A549 (cell line): ENCODE data around the gene ADCY10. TPM values are rescaled to one million over a fixed set of nuclear protein-coding genes. Genes with fewer than 3 reads are reported as not detected.

ENCODE experiments used
- ATAC-seq, 2 experiments: fragments of 200-7000 bp in 1 of 2; fragments of >200 bp in 1 of 2; cut with Nextera tagmentation in 1 of 2; cut with Tn5 transposase in 1 of 2; 3 replicates each; pipeline versions ENCODE4 v1.8.0 to v1.9.1; 2018 to 2020; ENCODE audit warnings: mild to moderate bottlenecking in 1 of 2, moderate library complexity in 1 of 2
- CTCF ChIA-PET: fragments of 300-600 bp; sonication (Branson Sonifier 250); formaldehyde crosslinking; extraction: SDS; loops from one replicate; lab custom pipeline; 2021; ENCODE audit warnings: antibody characterized with exemption, inconsistent platforms; lab: Yijun Ruan, JAX
- POLR2A ChIA-PET: fragments of 350-600 bp; formaldehyde crosslinking; extraction: SDS; loops from one replicate; lab custom pipeline; 2021; ENCODE audit warnings: antibody characterized with exemption, inconsistent platforms; lab: Yijun Ruan, JAX
- DNase-seq, 2 experiments: peaks; one replicate each; pipeline versions ENCODE4 v3.0.0 to v3.0.0-alpha.2; 2011 to 2016; ENCODE audit warnings: low read depth in 1 of 2, low spot score in 1 of 2
- FAIRE-seq: peaks from 2 replicates; lab custom pipeline; 2011; peaks lifted over from hg19 to GRCh38; lab: Jason Lieb, UNC
- H3K27ac ChIP-seq, 2 experiments: fragments of >200 bp; sonication (Bioruptor Twin); formaldehyde crosslinking; 3 replicates each; pipeline ENCODE4 v1.5.1; 2016 to 2017
- H3K4me1 ChIP-seq: fragments of >200 bp; sonication (Bioruptor Twin); formaldehyde crosslinking; 3 replicates; pipeline ENCODE4 v1.6.1; 2016
- H3K4me2 ChIP-seq: fragments of >200 bp; sonication (Bioruptor Twin); formaldehyde crosslinking; 3 replicates; pipeline ENCODE4 v1.6.1; 2016
- H3K4me3 ChIP-seq: fragments of >200 bp; sonication (Bioruptor Twin); formaldehyde crosslinking; 3 replicates; pipeline ENCODE4 v1.5.1; 2016
- H3K9me3 ChIP-seq: fragments of >200 bp; sonication (Bioruptor Twin); formaldehyde crosslinking; 3 replicates; pipeline ENCODE4 v1.6.1; 2016
- CBX2 ChIP-seq: fragments of 200-600 bp; sonication (generic); IDR thresholded peaks from 2 replicates; pipeline ENCODE4 v1.6.1; 2016; ENCODE audit warnings: low read depth, mild to moderate bottlenecking, borderline replicate concordance
- CBX8 ChIP-seq: fragments of 200-600 bp; sonication (generic); IDR thresholded peaks from 2 replicates; pipeline ENCODE4 v1.6.1; 2016
- CEBPB ChIP-seq, 2 experiments: fragments of >200 bp in 1 of 2; sonication (Bioruptor Twin) in 1 of 2; formaldehyde crosslinking in 1 of 2; IDR thresholded peaks; 2 replicates each; pipeline ENCODE4 v1.6.1; 2012 to 2016
- CHD2 ChIP-seq: fragments of 150-350 bp; IDR thresholded peaks from 2 replicates; pipeline ENCODE4 v1.6.1; 2014; ENCODE audit warnings: low read length; ENCODE audit not compliant: partially characterized antibody
- EHMT2 ChIP-seq: fragments of 200-600 bp; sonication (generic); IDR thresholded peaks from 2 replicates; pipeline ENCODE4 v1.6.1; 2016; ENCODE audit warnings: antibody characterized with exemption, low read depth, mild to moderate bottlenecking, moderate library complexity
- FOSB ChIP-seq: fragments of 250-450 bp; sonication (Bioruptor Pico); IDR thresholded peaks from 2 replicates; pipeline ENCODE4 v1.5.0; 2020; ENCODE audit warnings: mild to moderate bottlenecking, moderate library complexity
- FOSL2 ChIP-seq, 2 experiments: fragments of 450-650 bp in 1 of 2; fragments of >200 bp in 1 of 2; sonication (Bioruptor Twin) in 1 of 2; formaldehyde crosslinking; IDR thresholded peaks; 2 replicates each; pipeline versions ENCODE4 v1.5.0 to v1.6.1; 2016 to 2020; ENCODE audit warnings: mild to moderate bottlenecking in 1 of 2, moderate library complexity in 1 of 2
- HOXA7 ChIP-seq: fragments of 250-450 bp; sonication (Bioruptor Pico); IDR thresholded peaks from 2 replicates; pipeline ENCODE4 v1.5.0; 2020; ENCODE audit warnings: mild to moderate bottlenecking, moderate library complexity
- KDM5A ChIP-seq: fragments of 200-600 bp; sonication (generic); IDR thresholded peaks from 2 replicates; pipeline ENCODE4 v1.6.1; 2016; ENCODE audit warnings: antibody characterized with exemption, mild to moderate bottlenecking
- MYC ChIP-seq: IDR thresholded peaks from 2 replicates; pipeline ENCODE4 v1.6.1; 2012; ENCODE audit warnings: mild to moderate bottlenecking, inconsistent platforms, low read length, improper control_type of control experiment, borderline replicate concordance
- NFE2L2 ChIP-seq: fragments of 150-350 bp; conservative IDR thresholded peaks from 2 replicates; pipeline ENCODE4 v1.6.1; 2014; ENCODE audit warnings: low read length
- NPAS2 ChIP-seq: fragments of 250-450 bp; sonication (Bioruptor Pico); IDR thresholded peaks from 2 replicates; pipeline ENCODE4 v1.8.0; 2022; ENCODE audit warnings: mild to moderate bottlenecking, moderate library complexity, borderline replicate concordance
- PHF8 ChIP-seq: fragments of 200-600 bp; sonication (generic); IDR thresholded peaks from 2 replicates; pipeline ENCODE4 v1.6.1; 2016; ENCODE audit warnings: low read depth, mild to moderate bottlenecking, antibody characterized with exemption, moderate library complexity, borderline replicate concordance
- RNF2 ChIP-seq: fragments of 200-600 bp; sonication (generic); IDR thresholded peaks from 2 replicates; pipeline ENCODE4 v1.6.1; 2016; ENCODE audit warnings: low read depth, mild to moderate bottlenecking, antibody characterized with exemption, moderate library complexity, borderline replicate concordance
- SMC3 ChIP-seq: fragments of >200 bp; sonication (Bioruptor Twin); formaldehyde crosslinking; IDR thresholded peaks from 3 replicates; pipeline ENCODE4 v1.6.1; 2018; ENCODE audit warnings: inconsistent platforms
- ZC3H11A ChIP-seq: fragments of 450-650 bp; IDR thresholded peaks from 2 replicates; pipeline ENCODE4 v1.6.1; 2014; ENCODE audit warnings: antibody characterized with exemption, mild to moderate bottlenecking
- ZNF302 ChIP-seq: fragments of 250-450 bp; sonication (Bioruptor Pico); IDR thresholded peaks from 2 replicates; pipeline ENCODE4 v1.9.0; 2021; ENCODE audit warnings: inconsistent platforms, mild to moderate bottlenecking, moderate library complexity
- ZSCAN20 ChIP-seq: fragments of 250-450 bp; sonication (Bioruptor Pico); IDR thresholded peaks from 2 replicates; pipeline ENCODE4 v1.8.0; 2022; ENCODE audit warnings: mild to moderate bottlenecking, moderate library complexity
- WGBS: methylation state at CpG from one replicate; pipeline ENCODE4 v1.1.6; 2017; ENCODE audit errors: missing lambda C conversion rate; 5-methylcytosine and 5-hydroxymethylcytosine counted together
- polyA plus RNA-seq, 4 experiments: library from polyadenylated mRNA; depleted of rRNA in 3 of 4; stranded (reverse); fragments of >200 nt; fragmentation: RNase III in 1 of 4; extraction: RNeasy Plus Mini Kit Qiagen cat#74134 plus additional on column Dnase treatment in 1 of 4; gene quantifications; 2 replicates in 3 of 4; 3 replicates in 1 of 4; pipeline ENCODE4 v1.2.3, GENCODE V29; 2011 to 2017
- TF ChIP-seq, protein P1 (sequence below): fragments of 250-450 bp; sonication (Bioruptor Pico); IDR thresholded peaks from 2 replicates; pipeline ENCODE4 v1.5.0; 2021; ENCODE audit warnings: mild to moderate bottlenecking, moderate library complexity, borderline replicate concordance
- TF ChIP-seq, protein P2 (sequence below): IDR thresholded peaks from 2 replicates; pipeline ENCODE4 v1.6.1; 2012

Gene ADCY10
- polyA plus RNA-seq, 2 of the 4 experiments (the other 2 are of a cell fraction) = 0.03 to 0.18 TPM

DNA sequence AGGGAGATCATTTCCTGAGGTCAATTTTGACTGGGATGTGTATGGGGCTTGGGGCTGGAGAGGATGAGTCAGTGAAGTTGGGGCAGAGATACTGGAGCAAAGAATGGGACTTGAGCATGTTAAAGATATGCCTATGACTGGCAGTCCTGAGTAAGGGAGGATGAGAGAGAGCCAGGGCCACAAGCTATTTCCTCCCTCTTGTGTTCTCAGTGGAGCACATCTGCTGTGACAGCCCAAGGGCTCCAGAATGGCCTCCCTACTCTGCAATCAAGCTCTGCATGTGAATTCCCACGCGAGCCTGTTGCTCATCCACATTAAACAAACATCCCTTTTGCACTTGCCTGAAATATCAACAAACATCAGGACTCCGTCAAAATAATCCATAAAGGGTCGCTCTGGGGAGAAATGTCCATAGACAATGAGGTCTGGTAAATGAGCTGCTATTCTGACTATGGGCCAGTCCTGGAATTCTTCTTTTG is 9.2 kb downstream of the ADCY10 start (continued):
- TF ChIP-seq, protein P1, sequence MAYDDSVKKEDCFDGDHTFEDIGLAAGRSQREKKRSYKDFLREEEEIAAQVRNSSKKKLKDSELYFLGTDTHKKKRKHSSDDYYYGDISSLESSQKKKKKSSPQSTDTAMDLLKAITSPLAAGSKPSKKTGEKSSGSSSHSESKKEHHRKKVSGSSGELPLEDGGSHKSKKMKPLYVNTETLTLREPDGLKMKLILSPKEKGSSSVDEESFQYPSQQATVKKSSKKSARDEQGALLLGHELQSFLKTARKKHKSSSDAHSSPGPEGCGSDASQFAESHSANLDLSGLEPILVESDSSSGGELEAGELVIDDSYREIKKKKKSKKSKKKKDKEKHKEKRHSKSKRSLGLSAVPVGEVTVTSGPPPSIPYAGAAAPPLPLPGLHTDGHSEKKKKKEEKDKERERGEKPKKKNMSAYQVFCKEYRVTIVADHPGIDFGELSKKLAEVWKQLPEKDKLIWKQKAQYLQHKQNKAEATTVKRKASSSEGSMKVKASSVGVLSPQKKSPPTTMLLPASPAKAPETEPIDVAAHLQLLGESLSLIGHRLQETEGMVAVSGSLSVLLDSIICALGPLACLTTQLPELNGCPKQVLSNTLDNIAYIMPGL = no peak
- TF ChIP-seq, all 56 proteins: peak for 0

DNA sequence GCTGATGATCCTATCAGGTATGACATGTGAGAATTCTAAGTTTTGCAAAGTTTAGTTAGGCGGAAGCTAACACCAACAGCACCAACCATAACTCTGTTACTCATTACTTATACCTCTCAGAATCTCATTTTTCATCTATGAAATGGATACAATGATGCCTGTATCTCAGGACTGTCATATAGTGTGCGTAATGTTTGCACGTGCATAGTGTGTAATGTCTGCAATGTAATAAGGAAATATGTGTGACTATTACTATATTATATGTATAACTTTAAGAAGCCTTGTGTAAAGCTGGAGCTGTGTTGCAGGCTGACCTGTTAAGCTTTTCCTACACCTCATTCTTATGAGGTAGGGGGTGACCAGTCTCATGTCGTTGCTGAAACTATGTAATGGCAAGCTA is 13.0 kb downstream of the ADCY10 start:
- no peak for ATAC-seq
- Histone ChIP-seq H3K27ac (no peak overlapping the region), H3K9me3 (no peaks in the 10 kb centered on the region), H3K4me2 (no peak overlapping the region), H3K4me3 (no peak overlapping the region), H3K4me1 (peaks cover 9% of the 10 kb centered on the region; the same call in 2 of the 3 replicates)
- CTCF ChIA-PET = no interaction called here
- DNase-seq = no peak
- POLR2A ChIA-PET = no interaction called here
- TF ChIP-seq, protein P1 = no peak
- TF ChIP-seq FOSB (no peak), KDM5A (no peak), ZNF302 (CRISPR knock-in tag) (no peak), CBX2 (no peak), ZC3H11A (no peak), HOXA7 (no peak), RNF2 (no peak), FOSL2 (IDR thresholded peaks at IDR 0.05) (no peak), FOSL2 (CRISPR knock-in tag; IDR thresholded peaks at IDR 0.05) (no peak), EHMT2 (no peak), NPAS2 (CRISPR knock-in tag) (no peak), MYC (no peak), CEBPB (IDR thresholded peaks at IDR 0.05) (no peak), CBX8 (no peak), SMC3 (no peak), NFE2L2 (no peak)
- FAIRE-seq = no peak
- 91% methylated on average over 4 of the region's 4 CpGs for whole genome bisulfite sequencing

DNA sequence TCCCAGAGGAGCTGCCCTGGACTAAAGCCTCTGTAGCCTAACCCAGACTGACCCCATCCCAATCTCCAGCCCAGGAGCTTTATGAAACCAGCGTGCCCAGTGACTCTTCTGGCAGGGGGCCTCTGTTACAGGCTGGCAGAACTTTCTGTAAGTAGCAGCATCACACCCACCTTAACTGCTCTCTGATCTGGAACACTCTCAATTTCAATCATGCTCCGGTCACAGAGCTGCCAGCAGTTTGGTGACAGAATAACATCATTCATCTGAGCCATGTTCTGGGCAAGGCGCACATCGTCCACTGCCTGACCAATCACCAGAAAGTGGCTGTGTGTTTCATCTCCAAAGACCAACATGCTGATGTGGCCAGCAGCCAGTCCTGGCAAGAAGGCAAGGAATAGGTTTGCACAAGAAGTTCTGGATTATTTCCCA is 14.7 kb downstream of the ADCY10 start:
- H3K4me3 ChIP-seq = no peak overlapping the region
- no peak overlapping the region for H3K27ac ChIP-seq
- CTCF ChIA-PET = interaction anchor here (0.6 kb wide), 1 partner anchor 268 kb away, joined by 3 read pairs; no protein-coding TSS in a partner anchor
- no peak for FAIRE-seq
- TF ChIP-seq ZSCAN20 (CRISPR knock-in tag) = no peak
- TF ChIP-seq, protein P2, sequence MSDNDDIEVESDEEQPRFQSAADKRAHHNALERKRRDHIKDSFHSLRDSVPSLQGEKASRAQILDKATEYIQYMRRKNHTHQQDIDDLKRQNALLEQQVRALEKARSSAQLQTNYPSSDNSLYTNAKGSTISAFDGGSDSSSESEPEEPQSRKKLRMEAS = no peak
- no peak for TF ChIP-seq FOSL2 (IDR thresholded peaks at IDR 0.05)
- TF ChIP-seq FOSL2 (CRISPR knock-in tag; IDR thresholded peaks at IDR 0.05) = no peak
- no peak for TF ChIP-seq SMC3
- no peak for TF ChIP-seq CHD2
- TF ChIP-seq PHF8 = no peak
- TF ChIP-seq, all 56 proteins: peak for 0
- POLR2A ChIA-PET = interaction anchor here (0.6 kb wide), 1 partner anchor 100 kb away, joined by 3 read pairs; no protein-coding TSS in a partner anchor
- Histone ChIP-seq H3K4me1 (peaks cover 2% of the 10 kb centered on the region; the same call in 2 of the 3 replicates), H3K9me3 (no peaks in the 10 kb centered on the region), H3K4me2 (no peak overlapping the region)
- WGBS = 69% methylated on average over 4 of the region's 4 CpGs
- ATAC-seq (no peak), DNase-seq (no peak)
